Gastrocnemius medialis (tissue), 4 donors: ENCODE results near the gene LCN6.

Experiments used
- CTCF ChIP-seq, 5 experiments: fragments of 450-650 bp in 3 of 5; fragments of 200-600 bp in 2 of 5; sonication (generic) in 2 of 5; IDR thresholded peaks in 4 of 5; conservative IDR thresholded peaks in 1 of 5; 1 replicate in 4 of 5; 2 replicates in 1 of 5; pipeline ENCODE4 v1.5.1; 2016 to 2019; ENCODE audit warnings: antibody characterized with exemption in 5 of 5, mild to moderate bottlenecking in 3 of 5, moderate library complexity in 3 of 5
- POLR2A ChIP-seq, 2 donors: fragments of 450-650 bp; IDR thresholded peaks; one replicate each; pipeline ENCODE4 v1.6.1; 2017; ENCODE audit warnings: antibody characterized with exemption in 2 of 2, mild to moderate bottlenecking in 2 of 2, moderate library complexity in 2 of 2

GRCh38 chr9:136784997-136785361, 36.7 kb upstream of the LCN6 start:
- TF ChIP-seq CTCF (IDR thresholded peaks at IDR 0.05 in 4 of 5, conservative IDR thresholded peaks at IDR 0.05 in 1 of 5) (no peak), POLR2A (IDR thresholded peaks at IDR 0.05) (no peak)
